ENCODE measurements around the gene TRUB1.
"Not testable (repeated sequence)": the region's sequence is repeated elsewhere in the genome, so short reads cannot be mapped to it uniquely, and the experiment has no call there.

Gene TRUB1

DNA sequence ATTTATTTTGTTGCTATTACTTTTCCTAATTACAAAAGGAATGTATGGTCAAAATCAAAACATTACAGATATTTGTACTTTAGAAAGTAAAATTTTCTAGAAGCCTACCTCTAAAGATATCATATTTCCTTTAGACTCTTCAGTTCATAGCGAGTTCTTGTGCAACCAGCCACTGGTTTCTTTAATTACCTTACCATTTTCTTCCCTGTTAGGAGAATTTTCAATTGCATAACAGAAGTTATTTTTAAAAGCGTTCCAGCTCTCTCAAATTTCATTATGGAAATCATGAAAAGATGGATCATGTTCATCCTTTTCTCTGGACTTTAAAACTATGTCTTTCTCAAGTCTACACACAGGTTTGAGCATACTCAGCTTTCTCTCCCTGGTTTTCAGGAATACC, 5.0 kb upstream of the TRUB1 start:
- H3K27me3 ChIP-seq (ENCODE audit: insufficient read depth, low read length, poor library complexity): no peaks in the 10 kb centered on the region
- H3K79me1 ChIP-seq (ENCODE audit: low read length): no peaks in the 10 kb centered on the region
- no peak overlapping the region for H3K4me3 ChIP-seq (ENCODE audit: low read length)
- no peak overlapping the region for H2BK5ac ChIP-seq (ENCODE audit: low read length)
- no peak overlapping the region for H4K5ac ChIP-seq (ENCODE audit: low read length)
- no peak overlapping the region for H3K27ac ChIP-seq (ENCODE audit: low read depth, low read length)
- H3K9ac ChIP-seq (ENCODE audit: low read length): no peak overlapping the region
- H3K4me1 ChIP-seq (ENCODE audit: control insufficient read depth, low read depth, low read length): no peaks in the 10 kb centered on the region
- H2AK5ac ChIP-seq (ENCODE audit: low read length): no peak overlapping the region
- H4K8ac ChIP-seq (ENCODE audit: low read depth, low read length): no peak overlapping the region
- no peak overlapping the region for H2BK15ac ChIP-seq (replicated peaks; ENCODE audit: low read depth)
- H3K4me2 ChIP-seq (ENCODE audit: low read length): no peak overlapping the region
- H3K4ac ChIP-seq (ENCODE audit: low read depth, low read length): no peak overlapping the region
- no peak overlapping the region for H2BK120ac ChIP-seq (ENCODE audit: low read depth, low read length)
- no CpG with 5 or more reads among the region's 2 CpGs for WGBS (ENCODE audit: extremely low coverage, insufficient coverage, low lambda C conversion rate)
- H3K36me3 ChIP-seq (ENCODE audit: control insufficient read depth, insufficient read depth, low read length): no peaks in the 10 kb centered on the region
- H3K18ac ChIP-seq (ENCODE audit: low read length): no peak overlapping the region
- no peak overlapping the region for H3K56ac ChIP-seq (ENCODE audit: low read length)
- DNase-seq: no peak
- H3K23ac ChIP-seq (ENCODE audit: low read length): no peak overlapping the region
- H3K79me2 ChIP-seq (ENCODE audit: control insufficient read depth, insufficient read depth, low read length): no peaks in the 10 kb centered on the region

DNA sequence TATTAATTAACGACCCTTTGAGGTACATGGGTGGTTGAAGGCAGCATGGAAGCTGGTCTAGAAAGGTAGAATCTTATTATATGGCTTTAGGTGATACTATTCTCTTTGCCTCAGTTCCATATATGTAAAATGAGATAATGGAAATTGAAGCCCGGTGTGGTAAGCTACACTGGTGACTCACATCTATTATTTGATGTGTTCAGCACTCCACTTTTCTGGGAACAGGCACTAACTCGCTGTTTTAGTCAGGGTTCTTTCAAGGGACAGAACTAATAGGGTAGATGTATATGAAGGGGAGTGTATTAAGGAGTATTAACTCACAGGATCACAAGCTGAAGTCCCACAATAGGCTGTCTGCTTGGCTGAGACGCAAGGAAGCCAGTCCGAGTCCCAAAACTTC, 4.4 kb upstream of the TRUB1 start:
- H3K23ac ChIP-seq (ENCODE audit: low read length): no peak overlapping the region
- H3K4me2 ChIP-seq (ENCODE audit: low read length): no peak overlapping the region
- no peak overlapping the region for H3K4ac ChIP-seq (ENCODE audit: low read depth, low read length)
- no peak for DNase-seq
- H2BK120ac ChIP-seq (ENCODE audit: low read depth, low read length): no peak overlapping the region
- no peak overlapping the region for H2BK15ac ChIP-seq (replicated peaks; ENCODE audit: low read depth)
- no peak overlapping the region for H3K27ac ChIP-seq (ENCODE audit: low read depth, low read length)
- H3K4me3 ChIP-seq (ENCODE audit: low read length): no peak overlapping the region
- no peak overlapping the region for H4K5ac ChIP-seq (ENCODE audit: low read length)
- no peak overlapping the region for H3K9ac ChIP-seq (ENCODE audit: low read length)
- no peak overlapping the region for H4K8ac ChIP-seq (ENCODE audit: low read depth, low read length)
- no CpG with 5 or more reads among the region's 5 CpGs for WGBS (ENCODE audit: extremely low coverage, insufficient coverage, low lambda C conversion rate)
- no peak overlapping the region for H2BK5ac ChIP-seq (ENCODE audit: low read length)
- no peak overlapping the region for H3K18ac ChIP-seq (ENCODE audit: low read length)
- H3K79me2 ChIP-seq (ENCODE audit: control insufficient read depth, insufficient read depth, low read length): peaks cover 5% of the 10 kb centered on the region
- no peaks in the 10 kb centered on the region for H3K27me3 ChIP-seq (ENCODE audit: insufficient read depth, low read length, poor library complexity)
- no peaks in the 10 kb centered on the region for H3K4me1 ChIP-seq (ENCODE audit: control insufficient read depth, low read depth, low read length)
- H3K36me3 ChIP-seq (ENCODE audit: control insufficient read depth, insufficient read depth, low read length): no peaks in the 10 kb centered on the region
- no peak overlapping the region for H2AK5ac ChIP-seq (ENCODE audit: low read length)
- H3K79me1 ChIP-seq (ENCODE audit: low read length): no peaks in the 10 kb centered on the region
- H3K56ac ChIP-seq (ENCODE audit: low read length): no peak overlapping the region

DNA sequence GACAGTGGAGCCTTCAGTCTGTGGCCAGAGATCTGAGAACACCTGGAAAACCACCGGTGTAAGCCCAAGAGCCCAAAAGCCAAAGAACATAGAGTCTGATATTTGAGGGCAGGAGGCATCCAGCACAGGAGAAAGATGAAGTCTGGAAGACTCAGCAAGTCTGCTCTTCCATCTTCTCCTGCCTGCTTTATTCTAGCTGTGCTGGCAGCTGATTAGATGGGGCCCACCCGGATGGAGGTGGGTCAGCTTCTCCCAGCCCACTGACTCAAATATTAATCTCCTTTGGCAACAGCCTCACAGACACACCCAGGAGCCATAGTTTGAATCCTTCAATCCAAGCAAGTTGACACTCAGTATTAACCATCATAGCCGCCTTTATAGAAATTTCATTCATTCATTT, 4.0 kb upstream of the TRUB1 start:
- H3K56ac ChIP-seq (ENCODE audit: low read length); H3K23ac ChIP-seq (ENCODE audit: low read length); H3K27ac ChIP-seq (ENCODE audit: low read depth, low read length); H2BK120ac ChIP-seq (ENCODE audit: low read depth, low read length); DNase-seq; H3K9ac ChIP-seq (ENCODE audit: low read length); H3K27me3 ChIP-seq (ENCODE audit: insufficient read depth, low read length, poor library complexity); H4K8ac ChIP-seq (ENCODE audit: low read depth, low read length); H3K4ac ChIP-seq (ENCODE audit: low read depth, low read length); H2BK5ac ChIP-seq (ENCODE audit: low read length); H3K79me1 ChIP-seq (ENCODE audit: low read length); H3K79me2 ChIP-seq (ENCODE audit: control insufficient read depth, insufficient read depth, low read length); H3K36me3 ChIP-seq (ENCODE audit: control insufficient read depth, insufficient read depth, low read length); H3K4me1 ChIP-seq (ENCODE audit: control insufficient read depth, low read depth, low read length); H3K18ac ChIP-seq (ENCODE audit: low read length); H2AK5ac ChIP-seq (ENCODE audit: low read length); H3K4me2 ChIP-seq (ENCODE audit: low read length); H2BK15ac ChIP-seq (replicated peaks; ENCODE audit: low read depth); H3K4me3 ChIP-seq (ENCODE audit: low read length); H4K5ac ChIP-seq (ENCODE audit: low read length): not testable (repeated sequence)
- WGBS (ENCODE audit: extremely low coverage, insufficient coverage, low lambda C conversion rate): no CpG with 5 or more reads among the region's 3 CpGs

DNA sequence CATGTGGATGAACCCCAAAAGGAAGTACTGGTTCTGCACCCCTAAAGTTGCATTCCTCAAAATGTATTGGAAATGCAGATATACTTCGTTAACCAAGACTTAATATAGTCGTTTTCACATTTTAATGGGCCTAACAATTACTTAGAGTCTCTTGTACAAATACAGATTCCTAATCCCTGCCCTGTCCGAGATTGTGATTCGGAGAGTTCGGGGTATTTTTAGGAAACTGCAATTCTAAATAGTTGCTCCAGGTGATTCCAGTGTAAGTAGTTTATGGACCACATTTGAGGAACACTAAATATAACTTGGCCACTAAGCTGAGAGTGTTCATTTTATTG, 830 bp downstream of the TRUB1 start:
- WGBS (ENCODE audit: extremely low coverage, insufficient coverage, low lambda C conversion rate): no CpG with 5 or more reads among the region's 5 CpGs
- peak overlapping the region; percentile 25 for H3K4ac ChIP-seq (ENCODE audit: low read depth, low read length)
- no peaks in the 10 kb centered on the region for H3K4me1 ChIP-seq (ENCODE audit: control insufficient read depth, low read depth, low read length)
- H3K4me2 ChIP-seq (ENCODE audit: low read length): peak overlapping the region; percentile 55
- no peaks in the 10 kb centered on the region for H3K27me3 ChIP-seq (ENCODE audit: insufficient read depth, low read length, poor library complexity)
- peaks cover 4% of the 10 kb centered on the region for H3K79me1 ChIP-seq (ENCODE audit: low read length)
- DNase-seq: peak; percentile 7
- no peak overlapping the region for H2BK15ac ChIP-seq (replicated peaks; ENCODE audit: low read depth)
- peak overlapping the region; percentile 96 for H3K4me3 ChIP-seq (ENCODE audit: low read length)
- peak overlapping the region; percentile 98 for H3K56ac ChIP-seq (ENCODE audit: low read length)
- H4K5ac ChIP-seq (ENCODE audit: low read length): no peak overlapping the region
- peaks cover 22% of the 10 kb centered on the region for H3K79me2 ChIP-seq (ENCODE audit: control insufficient read depth, insufficient read depth, low read length)
- no peak overlapping the region for H3K18ac ChIP-seq (ENCODE audit: low read length)
- no peak overlapping the region for H2BK5ac ChIP-seq (ENCODE audit: low read length)
- no peak overlapping the region for H2BK120ac ChIP-seq (ENCODE audit: low read depth, low read length)
- H3K36me3 ChIP-seq (ENCODE audit: control insufficient read depth, insufficient read depth, low read length): no peaks in the 10 kb centered on the region
- H3K9ac ChIP-seq (ENCODE audit: low read length): peak overlapping the region; percentile 96
- no peak overlapping the region for H3K23ac ChIP-seq (ENCODE audit: low read length)
- no peak overlapping the region for H2AK5ac ChIP-seq (ENCODE audit: low read length)
- H3K27ac ChIP-seq (ENCODE audit: low read depth, low read length): no peak overlapping the region
- no peak overlapping the region for H4K8ac ChIP-seq (ENCODE audit: low read depth, low read length)

DNA sequence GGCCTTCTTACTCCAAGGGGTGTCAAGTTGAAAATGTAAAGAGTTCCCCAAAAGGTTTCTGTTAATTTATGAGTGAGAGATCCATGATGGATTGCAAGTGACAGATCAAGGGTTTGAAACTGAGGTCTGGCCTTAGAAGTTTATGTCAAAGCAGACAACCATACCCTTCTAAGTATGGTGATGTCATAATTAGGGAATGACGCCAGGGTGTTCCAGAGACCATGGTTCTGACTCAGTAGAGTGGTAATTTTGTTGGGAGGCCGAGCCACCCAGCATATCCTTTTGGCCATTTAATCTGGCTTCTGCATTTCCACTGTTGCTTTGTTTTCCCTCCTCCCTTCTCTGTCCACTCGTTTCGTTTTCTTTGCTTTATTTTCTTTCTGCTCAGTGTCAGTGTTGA, 2.7 kb downstream of the TRUB1 start:
- peak; percentile 8 for DNase-seq
- Histone ChIP-seq H3K18ac (ENCODE audit: low read length) (no peak overlapping the region), H2BK5ac (ENCODE audit: low read length) (no peak overlapping the region), H3K79me2 (ENCODE audit: control insufficient read depth, insufficient read depth, low read length) (peaks cover 22% of the 10 kb centered on the region), H3K27ac (ENCODE audit: low read depth, low read length) (no peak overlapping the region), H3K4me1 (ENCODE audit: control insufficient read depth, low read depth, low read length) (no peaks in the 10 kb centered on the region), H3K23ac (ENCODE audit: low read length) (no peak overlapping the region), H3K9ac (ENCODE audit: low read length) (no peak overlapping the region), H4K5ac (ENCODE audit: low read length) (no peak overlapping the region), H3K27me3 (ENCODE audit: insufficient read depth, low read length, poor library complexity) (no peaks in the 10 kb centered on the region), H3K4ac (ENCODE audit: low read depth, low read length) (no peak overlapping the region), H3K36me3 (ENCODE audit: control insufficient read depth, insufficient read depth, low read length) (no peaks in the 10 kb centered on the region), H3K4me2 (ENCODE audit: low read length) (no peak overlapping the region), H2AK5ac (ENCODE audit: low read length) (no peak overlapping the region), H2BK15ac (replicated peaks; ENCODE audit: low read depth) (no peak overlapping the region), H3K4me3 (ENCODE audit: low read length) (no peak overlapping the region), H3K79me1 (ENCODE audit: low read length) (peaks cover 6% of the 10 kb centered on the region), H3K56ac (ENCODE audit: low read length) (no peak overlapping the region), H4K8ac (ENCODE audit: low read depth, low read length) (no peak overlapping the region), H2BK120ac (ENCODE audit: low read depth, low read length) (no peak overlapping the region)
- WGBS (ENCODE audit: extremely low coverage, insufficient coverage, low lambda C conversion rate): no CpG with 5 or more reads among the region's 4 CpGs

DNA sequence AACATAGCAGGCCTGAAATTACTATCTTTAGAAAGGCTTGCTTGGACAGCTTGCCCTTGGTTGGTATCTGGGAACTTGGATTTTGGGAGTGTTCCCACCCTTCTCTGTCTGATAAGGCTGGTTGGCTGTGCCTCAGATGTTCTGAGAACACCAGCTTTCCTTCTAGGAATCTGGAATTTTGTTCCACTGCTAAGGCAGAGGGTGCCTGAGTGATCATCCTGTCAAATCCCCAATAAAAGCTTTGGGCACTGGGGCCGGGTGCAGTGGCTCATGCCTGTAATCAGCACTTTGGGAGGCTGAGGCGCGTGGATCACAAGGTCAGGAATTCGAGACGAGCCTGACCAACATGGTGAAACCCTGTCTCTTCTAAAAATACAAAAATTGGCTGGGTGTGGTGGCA, 5.0 kb downstream of the TRUB1 start:
- H3K23ac ChIP-seq (ENCODE audit: low read length): no peak overlapping the region
- no peak overlapping the region for H4K5ac ChIP-seq (ENCODE audit: low read length)
- H3K56ac ChIP-seq (ENCODE audit: low read length): no peak overlapping the region
- no peak overlapping the region for H3K4ac ChIP-seq (ENCODE audit: low read depth, low read length)
- H3K36me3 ChIP-seq (ENCODE audit: control insufficient read depth, insufficient read depth, low read length): no peaks in the 10 kb centered on the region
- no peak for DNase-seq
- H2BK5ac ChIP-seq (ENCODE audit: low read length): no peak overlapping the region
- no peak overlapping the region for H3K27ac ChIP-seq (ENCODE audit: low read depth, low read length)
- no peak overlapping the region for H4K8ac ChIP-seq (ENCODE audit: low read depth, low read length)
- no peak overlapping the region for H3K9ac ChIP-seq (ENCODE audit: low read length)
- H3K79me2 ChIP-seq (ENCODE audit: control insufficient read depth, insufficient read depth, low read length): peaks cover 24% of the 10 kb centered on the region
- H3K18ac ChIP-seq (ENCODE audit: low read length): no peak overlapping the region
- no peaks in the 10 kb centered on the region for H3K27me3 ChIP-seq (ENCODE audit: insufficient read depth, low read length, poor library complexity)
- H3K79me1 ChIP-seq (ENCODE audit: low read length): peaks cover 6% of the 10 kb centered on the region
- no peak overlapping the region for H2AK5ac ChIP-seq (ENCODE audit: low read length)
- H2BK15ac ChIP-seq (replicated peaks; ENCODE audit: low read depth): no peak overlapping the region
- no peak overlapping the region for H2BK120ac ChIP-seq (ENCODE audit: low read depth, low read length)
- H3K4me2 ChIP-seq (ENCODE audit: low read length): no peak overlapping the region
- WGBS (ENCODE audit: extremely low coverage, insufficient coverage, low lambda C conversion rate): no CpG with 5 or more reads among the region's 5 CpGs
- H3K4me1 ChIP-seq (ENCODE audit: control insufficient read depth, low read depth, low read length): no peaks in the 10 kb centered on the region
- no peak overlapping the region for H3K4me3 ChIP-seq (ENCODE audit: low read length)

Data from mesendoderm (in vitro differentiated cells).